Keratinocyte (primary cell): Measurements from ENCODE around the gene NPRL2. TPM values are rescaled to one million over a fixed set of nuclear protein-coding genes. Genes with fewer than 3 reads are reported as not detected.

ENCODE experiments used
- DNase-seq: peaks from one replicate; pipeline ENCODE4 v3.0.0-alpha.2; 2011; ENCODE audit warnings: low read depth, missing footprints, low spot score
- FAIRE-seq: peaks from 2 replicates; lab custom pipeline; 2011; peaks lifted over from hg19 to GRCh38; lab: Jason Lieb, UNC
- H2AFZ ChIP-seq: 2 replicates; pipeline ENCODE4 v1.6.0; 2012; ENCODE audit warnings: low read length, control low read depth, inconsistent platforms; ENCODE audit not compliant: control insufficient read depth
- H3K27ac ChIP-seq: 2 replicates; pipeline ENCODE4 v1.5.1; 2011; ENCODE audit warnings: low read length; ENCODE audit not compliant: control insufficient read depth, insufficient read depth
- H3K27me3 ChIP-seq: 3 replicates; pipeline ENCODE4 v1.6.0; 2011; ENCODE audit warnings: low read length; ENCODE audit not compliant: control insufficient read depth, insufficient read depth; ENCODE audit errors: extremely low read depth
- H3K36me3 ChIP-seq, 2 experiments: 2 replicates in 1 of 2; 3 replicates in 1 of 2; pipeline ENCODE4 v1.5.1; 2011; ENCODE audit warnings: low read length in 2 of 2, mild to moderate bottlenecking in 1 of 2; ENCODE audit not compliant: control insufficient read depth in 2 of 2, insufficient read depth in 2 of 2; ENCODE audit errors: extremely low read depth in 1 of 2
- H3K4me1 ChIP-seq: 3 replicates; pipeline ENCODE4 v1.5.1; 2011; ENCODE audit warnings: low read length; ENCODE audit not compliant: control insufficient read depth, insufficient read depth; ENCODE audit errors: extremely low read depth
- H3K4me2 ChIP-seq: 3 replicates; pipeline ENCODE4 v1.6.0; 2011; ENCODE audit warnings: low read depth, low read length; ENCODE audit not compliant: control insufficient read depth, insufficient read depth; ENCODE audit errors: extremely low read depth
- H3K4me3 ChIP-seq, 3 experiments: fragments of 200-600 bp in 1 of 3; sonication (generic) in 1 of 3; 2 replicates in 2 of 3; 3 replicates in 1 of 3; pipeline ENCODE4 v1.5.1; 2011 to 2016; ENCODE audit warnings: low read length in 3 of 3, mild to moderate bottlenecking in 3 of 3, control low read depth in 2 of 3, inconsistent platforms in 1 of 3, low read depth in 1 of 3, mixed read lengths in 1 of 3, mixed run types in 1 of 3, moderate library complexity in 1 of 3; ENCODE audit not compliant: control insufficient read depth in 2 of 3, insufficient read depth in 2 of 3; ENCODE audit errors: extremely low read depth in 1 of 3
- H3K79me2 ChIP-seq: 2 replicates; pipeline ENCODE4 v1.6.0; 2012; ENCODE audit warnings: low read length; ENCODE audit not compliant: control insufficient read depth, insufficient read depth
- H3K9ac ChIP-seq: 3 replicates; pipeline ENCODE4 v1.6.0; 2011; ENCODE audit warnings: low read length; ENCODE audit not compliant: control insufficient read depth, insufficient read depth; ENCODE audit errors: extremely low read depth
- H3K9me1 ChIP-seq: 3 replicates; pipeline ENCODE4 v1.6.0; 2011; ENCODE audit warnings: low read length; ENCODE audit not compliant: control insufficient read depth, insufficient read depth; ENCODE audit errors: extremely low read depth
- H3K9me3 ChIP-seq: 2 replicates; pipeline ENCODE4 v1.5.1; 2012; ENCODE audit warnings: low read depth, low read length; ENCODE audit not compliant: control insufficient read depth
- H4K20me1 ChIP-seq: 3 replicates; pipeline ENCODE4 v1.6.0; 2011; ENCODE audit warnings: low read length; ENCODE audit not compliant: control insufficient read depth, insufficient read depth; ENCODE audit errors: extremely low read depth
- EZH2 ChIP-seq: IDR thresholded peaks from one replicate; pipeline ENCODE4 v1.6.1; 2012; ENCODE audit warnings: inconsistent platforms, mild to moderate bottlenecking, low read length, moderate library complexity
- dilution Hi-C: fragments of 300-500 bp; cut with MboI; formaldehyde crosslinking; loops from one replicate; pipeline ENCODE4 v1.7.0; 2020; ENCODE audit warnings: low sequenced_read_pairs; ENCODE audit not compliant: extremely low pct_ligation_motif_present
- polyA plus RNA-seq, 5 experiments: library from polyadenylated mRNA; depleted of rRNA in 3 of 5; stranded (reverse) in 3 of 5; stranded (forward) in 1 of 5; unstranded in 1 of 5; fragments of >200 nt; gene quantifications; 1 replicate in 1 of 5; 2 replicates in 3 of 5; 3 replicates in 1 of 5; pipeline versions ENCODE4 v1.2.1 to v1.2.3, GENCODE V29; 2011 to 2012; ENCODE audit warnings: missing spikeins in 2 of 5, low read depth in 1 of 5, low replicate concordance in 1 of 5
- TF ChIP-seq, protein P1 (sequence below), 3 experiments: IDR thresholded peaks in 1 of 3; conservative IDR thresholded peaks in 1 of 3; optimal IDR thresholded peaks in 1 of 3; 2 replicates in 2 of 3; 3 replicates in 1 of 3; pipeline versions ENCODE3 to v1.5.1; 2011; ENCODE audit warnings: low read length in 3 of 3, mild to moderate bottlenecking in 3 of 3, moderate library complexity in 2 of 3, control low read depth in 1 of 3, inconsistent platforms in 1 of 3; ENCODE audit not compliant: insufficient read depth in 2 of 3; ENCODE audit errors: extremely low read depth in 1 of 3

Gene NPRL2
- polyA plus RNA-seq, 1 donor (not counting 4 experiments of a cell fraction or from before 2014, with no cell fraction given), result 20.6 TPM

DNA sequence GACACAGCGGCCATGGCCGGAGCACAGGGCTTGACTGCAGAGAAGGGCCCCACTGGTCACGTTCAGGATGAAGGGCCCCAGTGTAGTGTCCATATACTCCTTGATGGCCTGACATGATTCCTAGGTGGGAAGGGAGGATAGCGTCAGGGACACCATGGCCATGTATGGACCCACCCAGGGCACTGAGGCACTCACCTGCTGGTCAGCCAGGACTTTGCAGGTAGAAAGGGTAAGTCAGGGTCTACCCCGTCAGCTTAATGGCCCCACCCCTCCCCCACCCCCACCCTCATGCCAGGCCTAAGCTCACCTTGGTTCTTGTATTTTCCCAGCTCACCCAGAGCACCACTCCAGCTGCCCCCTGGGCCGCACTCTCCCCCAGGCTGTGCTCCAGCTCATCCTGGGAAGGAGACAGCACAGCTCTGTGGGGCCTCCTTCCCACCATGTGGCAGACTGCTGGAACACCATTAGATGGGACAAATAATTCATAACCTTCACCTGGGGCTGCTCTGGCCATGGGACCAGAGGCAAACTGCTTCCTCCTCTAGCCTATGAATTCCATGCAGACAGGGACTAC lies 49.8 kb downstream of the NPRL2 start:
- peak overlapping the region; percentile 97 for H3K27ac ChIP-seq
- peaks cover 5% of the 10 kb centered on the region for H3K9me1 ChIP-seq
- no peaks in the 10 kb centered on the region for H3K27me3 ChIP-seq
- DNase-seq, result no peak
- H3K79me2 ChIP-seq, result peaks cover 9% of the 10 kb centered on the region
- no peak for TF ChIP-seq EZH2
- TF ChIP-seq, protein P1, sequence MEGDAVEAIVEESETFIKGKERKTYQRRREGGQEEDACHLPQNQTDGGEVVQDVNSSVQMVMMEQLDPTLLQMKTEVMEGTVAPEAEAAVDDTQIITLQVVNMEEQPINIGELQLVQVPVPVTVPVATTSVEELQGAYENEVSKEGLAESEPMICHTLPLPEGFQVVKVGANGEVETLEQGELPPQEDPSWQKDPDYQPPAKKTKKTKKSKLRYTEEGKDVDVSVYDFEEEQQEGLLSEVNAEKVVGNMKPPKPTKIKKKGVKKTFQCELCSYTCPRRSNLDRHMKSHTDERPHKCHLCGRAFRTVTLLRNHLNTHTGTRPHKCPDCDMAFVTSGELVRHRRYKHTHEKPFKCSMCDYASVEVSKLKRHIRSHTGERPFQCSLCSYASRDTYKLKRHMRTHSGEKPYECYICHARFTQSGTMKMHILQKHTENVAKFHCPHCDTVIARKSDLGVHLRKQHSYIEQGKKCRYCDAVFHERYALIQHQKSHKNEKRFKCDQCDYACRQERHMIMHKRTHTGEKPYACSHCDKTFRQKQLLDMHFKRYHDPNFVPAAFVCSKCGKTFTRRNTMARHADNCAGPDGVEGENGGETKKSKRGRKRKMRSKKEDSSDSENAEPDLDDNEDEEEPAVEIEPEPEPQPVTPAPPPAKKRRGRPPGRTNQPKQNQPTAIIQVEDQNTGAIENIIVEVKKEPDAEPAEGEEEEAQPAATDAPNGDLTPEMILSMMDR (optimal IDR thresholded peaks at IDR 0.05 in 1 of 3, IDR thresholded peaks at IDR 0.05 in 1 of 3, conservative IDR thresholded peaks at IDR 0.05 in 1 of 3; ENCODE audit: extremely low read depth in 1 of 3, insufficient read depth in 2 of 3, low read length in 3 of 3), result no peak
- no peaks in the 10 kb centered on the region for H4K20me1 ChIP-seq
- H3K4me1 ChIP-seq, result peaks cover 39% of the 10 kb centered on the region
- peak overlapping the region in 2 of 3 experiments; percentile 48 to 67 for H3K4me3 ChIP-seq
- peaks cover 0 to 4% of the 10 kb centered on the region in 2 experiments for H3K36me3 ChIP-seq
- peak overlapping the region; percentile 79 for H3K4me2 ChIP-seq
- dilution Hi-C loops, result no loop called here
- no peaks in the 10 kb centered on the region for H3K9me3 ChIP-seq
- H3K9ac ChIP-seq, result peak overlapping the region; percentile 76
- no peak overlapping the region for H2AFZ ChIP-seq
- no peak for FAIRE-seq

DNA sequence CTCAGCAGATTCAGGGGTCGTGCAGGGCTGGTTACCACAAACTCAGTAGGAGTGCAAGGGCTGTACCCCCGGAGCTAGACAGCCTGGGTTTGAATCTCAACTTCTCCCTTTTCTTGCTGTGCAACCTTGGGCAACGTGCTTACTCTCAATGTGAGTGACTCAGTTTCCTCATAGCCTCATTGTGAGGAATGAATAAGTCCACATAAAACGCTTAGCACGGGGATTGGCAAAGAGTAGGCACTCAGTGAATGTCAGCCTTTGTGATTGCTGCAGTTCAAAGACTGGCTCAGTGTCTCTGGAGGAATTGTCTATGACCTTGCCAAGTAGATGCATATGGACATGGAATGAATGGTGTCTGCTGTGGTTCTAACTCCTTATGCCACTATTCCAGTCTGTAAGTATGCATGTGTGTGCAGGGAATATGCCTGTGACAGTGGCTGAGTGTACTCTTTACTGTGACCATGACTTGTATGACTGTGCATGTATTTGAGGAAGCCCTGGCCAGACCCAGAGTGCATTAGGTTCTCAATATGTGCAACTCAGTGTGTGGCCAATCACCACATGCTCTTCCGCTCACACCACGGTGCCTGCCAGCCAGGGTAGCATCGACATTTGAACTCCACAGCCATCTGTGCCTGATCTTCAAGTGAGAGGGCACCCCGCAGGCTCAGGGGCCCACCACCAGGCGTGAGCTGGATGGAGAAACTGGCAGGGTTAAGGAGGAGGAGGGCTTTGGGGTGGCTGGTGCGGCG lies 50.5 kb downstream of the NPRL2 start:
- Histone ChIP-seq H3K4me2 (peak overlapping the region; percentile 79), H2AFZ (peak overlapping the region; percentile 7)

More for the DNA sequence above, 50.5 kb downstream of the NPRL2 start:
- Histone ChIP-seq H3K27ac (peak overlapping the region; percentile 97), H3K9me3 (no peaks in the 10 kb centered on the region), H3K4me1 (peaks cover 39% of the 10 kb centered on the region), H3K36me3 (peaks cover 0 to 4% of the 10 kb centered on the region in 2 experiments), H4K20me1 (no peaks in the 10 kb centered on the region), H3K27me3 (no peaks in the 10 kb centered on the region), H3K79me2 (peaks cover 9% of the 10 kb centered on the region), H3K9ac (peak overlapping the region; percentile 76), H3K4me3 (peak overlapping the region; percentile 13 to 67 (median 48)), H3K9me1 (peaks cover 5% of the 10 kb centered on the region)
- TF ChIP-seq, protein P1 (optimal IDR thresholded peaks at IDR 0.05 in 1 of 3, IDR thresholded peaks at IDR 0.05 in 1 of 3, conservative IDR thresholded peaks at IDR 0.05 in 1 of 3; ENCODE audit: extremely low read depth in 1 of 3, insufficient read depth in 2 of 3, low read length in 3 of 3), result no peak
- TF ChIP-seq EZH2, result no peak
- dilution Hi-C loops, result no loop called here
- FAIRE-seq (peak; percentile 97), DNase-seq (no peak)
